Measurements from ENCODE around the gene LMBRD2. TPM values are rescaled to one million over a fixed set of nuclear protein-coding genes. Genes with fewer than 3 reads are reported as not detected.
"Not testable (repeated sequence)": the region's sequence is repeated elsewhere in the genome, so short reads cannot be mapped to it uniquely, and the experiment has no call there.

LMBRD2 gene
- total and polyA plus RNA-seq, 7 donors, result 0.60 to 16.1 (median 9.8) TPM

DNA sequence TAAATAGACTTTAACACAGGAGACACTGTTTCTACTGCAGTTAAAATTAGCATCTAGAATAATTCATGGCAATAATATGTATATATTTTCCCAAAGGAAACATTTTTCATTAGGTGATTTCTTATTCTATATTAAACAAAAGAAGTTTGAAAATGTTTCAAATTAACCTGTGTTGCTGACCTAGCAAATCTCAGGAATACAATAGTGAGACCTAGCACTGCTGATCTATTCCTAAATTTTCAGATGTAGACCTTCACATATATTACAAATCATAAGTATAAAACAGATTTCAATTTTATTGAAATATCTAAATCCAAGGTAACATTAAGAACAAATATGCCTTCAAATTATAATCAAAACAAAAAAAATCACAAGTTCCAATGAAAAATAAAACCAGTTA is 15.1 kb downstream of the LMBRD2 start:
- H3K4me3 ChIP-seq, result no peak overlapping the region
- H3K9me3 ChIP-seq, result no peaks in the 10 kb centered on the region
- H3K27ac ChIP-seq, result no peak overlapping the region
- H3K36me3 ChIP-seq, result peaks cover 0 to 38% (median 12%) of the 10 kb centered on the region in 4 donors
- DNase-seq, result no peak
- TF ChIP-seq, protein P1, sequence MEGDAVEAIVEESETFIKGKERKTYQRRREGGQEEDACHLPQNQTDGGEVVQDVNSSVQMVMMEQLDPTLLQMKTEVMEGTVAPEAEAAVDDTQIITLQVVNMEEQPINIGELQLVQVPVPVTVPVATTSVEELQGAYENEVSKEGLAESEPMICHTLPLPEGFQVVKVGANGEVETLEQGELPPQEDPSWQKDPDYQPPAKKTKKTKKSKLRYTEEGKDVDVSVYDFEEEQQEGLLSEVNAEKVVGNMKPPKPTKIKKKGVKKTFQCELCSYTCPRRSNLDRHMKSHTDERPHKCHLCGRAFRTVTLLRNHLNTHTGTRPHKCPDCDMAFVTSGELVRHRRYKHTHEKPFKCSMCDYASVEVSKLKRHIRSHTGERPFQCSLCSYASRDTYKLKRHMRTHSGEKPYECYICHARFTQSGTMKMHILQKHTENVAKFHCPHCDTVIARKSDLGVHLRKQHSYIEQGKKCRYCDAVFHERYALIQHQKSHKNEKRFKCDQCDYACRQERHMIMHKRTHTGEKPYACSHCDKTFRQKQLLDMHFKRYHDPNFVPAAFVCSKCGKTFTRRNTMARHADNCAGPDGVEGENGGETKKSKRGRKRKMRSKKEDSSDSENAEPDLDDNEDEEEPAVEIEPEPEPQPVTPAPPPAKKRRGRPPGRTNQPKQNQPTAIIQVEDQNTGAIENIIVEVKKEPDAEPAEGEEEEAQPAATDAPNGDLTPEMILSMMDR (IDR thresholded peaks at IDR 0.05), result no peak
- no peak for TF ChIP-seq POLR2AphosphoS5 (IDR thresholded peaks at IDR 0.05)
- TF ChIP-seq POLR2A (IDR thresholded peaks at IDR 0.05), result no peak
- no peak for TF ChIP-seq EP300 (IDR thresholded peaks at IDR 0.05)
- H3K4me1 ChIP-seq, result no peaks in the 10 kb centered on the region
- intact Hi-C loops (cut with DNase I), result no loop called here
- no peaks in the 10 kb centered on the region for H3K27me3 ChIP-seq

GRCh38 chr5:36135988-36136387 is 15.7 kb downstream of the LMBRD2 start:
- Histone ChIP-seq H3K36me3 (peaks cover 0 to 38% (median 12%) of the 10 kb centered on the region in 4 donors), H3K9me3 (no peaks in the 10 kb centered on the region), H3K27me3 (no peaks in the 10 kb centered on the region), H3K4me3 (no peak overlapping the region), H3K27ac (no peak overlapping the region), H3K4me1 (no peaks in the 10 kb centered on the region)
- TF ChIP-seq, protein P1 (IDR thresholded peaks at IDR 0.05), result no peak
- TF ChIP-seq POLR2A (IDR thresholded peaks at IDR 0.05), result no peak
- TF ChIP-seq POLR2AphosphoS5 (IDR thresholded peaks at IDR 0.05), result no peak
- no peak for TF ChIP-seq EP300 (IDR thresholded peaks at IDR 0.05)
- intact Hi-C loops (cut with DNase I), result no loop called here
- WGBS, 2 donors, result 96 to 98% methylated on average over 3 of the region's 3 CpGs
- no peak for DNase-seq

- H3K36me3 ChIP-seq, result peaks cover 0 to 36% (median 3%) of the 10 kb centered on the region in 4 donors
- H3K9me3 ChIP-seq; H3K4me1 ChIP-seq; intact Hi-C loops (cut with DNase I); H3K4me3 ChIP-seq; DNase-seq; H3K27me3 ChIP-seq; H3K27ac ChIP-seq: not testable (repeated sequence)
- 100% methylated on average over 1 of the region's 1 CpG for WGBS, 2 donors
These were observed 18.7 kb downstream of the LMBRD2 start for GRCh38 chr5:36133009-36133408.

- H3K27me3 ChIP-seq; intact Hi-C loops (cut with DNase I); H3K27ac ChIP-seq; DNase-seq; H3K4me3 ChIP-seq; H3K9me3 ChIP-seq; H3K4me1 ChIP-seq: not testable (repeated sequence)
- H3K36me3 ChIP-seq, result peaks cover 0 to 22% (median 3%) of the 10 kb centered on the region in 4 donors
- 96 to 98% methylated on average over 4 of the region's 5 CpGs for WGBS, 2 donors
These were observed 22.0 kb downstream of the LMBRD2 start for GRCh38 chr5:36129666-36130065.

DNA sequence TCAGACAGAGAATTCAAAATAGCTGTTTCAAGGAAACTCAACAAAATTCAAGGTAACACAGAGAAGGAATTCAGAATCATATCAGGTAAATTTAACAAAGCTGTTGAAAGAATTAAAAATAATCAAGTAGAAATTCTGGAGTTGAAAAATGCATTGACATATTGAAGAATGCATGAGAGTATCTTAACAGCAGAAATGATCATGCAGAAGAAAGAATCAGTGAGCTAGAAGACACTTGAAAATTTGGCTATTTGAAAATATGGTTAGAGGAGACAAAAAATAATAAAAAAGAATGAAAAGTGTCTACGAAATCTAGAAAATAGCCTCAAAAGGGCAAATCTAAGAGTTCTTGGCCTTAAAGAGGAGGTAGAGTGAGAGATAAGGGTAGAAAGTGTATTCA is 22.9 kb downstream of the LMBRD2 start:
- whole genome bisulfite sequencing, 2 donors, result 92 to 97% methylated on average over 1 of the region's 1 CpG
- H3K4me3 ChIP-seq, result no peak overlapping the region
- H3K27ac ChIP-seq, result no peak overlapping the region
- no peak for TF ChIP-seq EP300 (IDR thresholded peaks at IDR 0.05)
- TF ChIP-seq, protein P1 (IDR thresholded peaks at IDR 0.05), result no peak
- no peak for TF ChIP-seq POLR2A (IDR thresholded peaks at IDR 0.05)
- no peak for TF ChIP-seq POLR2AphosphoS5 (IDR thresholded peaks at IDR 0.05)
- H3K27me3 ChIP-seq, result no peaks in the 10 kb centered on the region
- DNase-seq, result no peak
- intact Hi-C loops (cut with DNase I), result no loop called here
- H3K36me3 ChIP-seq, result peaks cover 0 to 17% (median 3%) of the 10 kb centered on the region in 4 donors
- H3K9me3 ChIP-seq, result no peaks in the 10 kb centered on the region
- no peaks in the 10 kb centered on the region for H3K4me1 ChIP-seq

- DNase-seq, result no peak
- no peak for TF ChIP-seq POLR2A (IDR thresholded peaks at IDR 0.05)
- TF ChIP-seq POLR2AphosphoS5 (IDR thresholded peaks at IDR 0.05), result no peak
- TF ChIP-seq, protein P1 (IDR thresholded peaks at IDR 0.05), result no peak
- no peak for TF ChIP-seq EP300 (IDR thresholded peaks at IDR 0.05)
- Histone ChIP-seq H3K27ac (no peak overlapping the region), H3K9me3 (no peaks in the 10 kb centered on the region), H3K36me3 (peaks cover 0 to 37% (median 3%) of the 10 kb centered on the region in 4 donors), H3K4me1 (no peaks in the 10 kb centered on the region), H3K27me3 (no peaks in the 10 kb centered on the region), H3K4me3 (no peak overlapping the region)
- 94 to 97% methylated on average over 1 of the region's 1 CpG for WGBS, 2 donors
- intact Hi-C loops (cut with DNase I), result no loop called here
These were observed 25.8 kb downstream of the LMBRD2 start for GRCh38 chr5:36125868-36126267.

Data from sigmoid colon (tissue), 7 donors.